Breast epithelium (tissue), 4 donors: ENCODE data around the gene TRAPPC10. TPM values are rescaled to one million over a fixed set of nuclear protein-coding genes. Genes with fewer than 3 reads are reported as not detected.

Experiments
- DNase-seq, 2 donors: peaks; one replicate each; pipeline ENCODE4 v3.0.0-alpha.2; 2019; ENCODE audit warnings: low spot score in 2 of 2
- H3K27ac ChIP-seq, 2 donors: fragments of 200-600 bp; sonication (generic) in 1 of 2; one replicate each; pipeline ENCODE4 v1.5.1; 2016 to 2019; ENCODE audit warnings: mild to moderate bottlenecking in 1 of 2
- H3K27me3 ChIP-seq, 2 donors: fragments of 200-600 bp; sonication (generic) in 1 of 2; one replicate each; pipeline versions ENCODE4 v1.5.1 to v1.6.0; 2017 to 2019; ENCODE audit warnings: control low read depth in 1 of 2, mild to moderate bottlenecking in 1 of 2
- H3K36me3 ChIP-seq: fragments of 200-600 bp; one replicate; pipeline ENCODE4 v1.5.1; 2019
- H3K4me1 ChIP-seq, 2 donors: fragments of 200-600 bp; sonication (generic); one replicate each; pipeline ENCODE4 v1.5.1; 2016 to 2019; ENCODE audit warnings: control low read depth in 1 of 2
- H3K4me3 ChIP-seq, 3 donors: fragments of 200-600 bp; sonication (generic); 1 replicate in 2 of 3; 2 replicates in 1 of 3; pipeline ENCODE4 v1.5.1; 2016 to 2019; ENCODE audit warnings: mild to moderate bottlenecking in 3 of 3, moderate library complexity in 2 of 3
- H3K9me3 ChIP-seq, 2 donors: fragments of 200-600 bp; sonication (generic) in 1 of 2; one replicate each; pipeline ENCODE4 v1.5.1; 2016 to 2019; ENCODE audit warnings: control low read depth in 1 of 2
- CTCF ChIP-seq, 3 donors: fragments of 450-650 bp; IDR thresholded peaks; one replicate each; pipeline ENCODE4 v1.5.1; 2016 to 2017; ENCODE audit warnings: antibody characterized with exemption in 3 of 3, mild to moderate bottlenecking in 3 of 3, moderate library complexity in 3 of 3
- POLR2A ChIP-seq: fragments of 450-650 bp; IDR thresholded peaks from one replicate; pipeline ENCODE4 v1.6.1; 2016; ENCODE audit warnings: antibody characterized with exemption, mild to moderate bottlenecking, moderate library complexity
- POLR2AphosphoS5 ChIP-seq, 3 donors: sonication (generic); formaldehyde crosslinking; IDR thresholded peaks; one replicate each; pipeline ENCODE4 v1.6.1; 2017; ENCODE audit warnings: antibody characterized with exemption in 3 of 3
- intact Hi-C: fragments of 100-400 bp; cut with DNase I; formaldehyde crosslinking; loops from one replicate; pipeline ENCODE4 v1.15.1; 2023; ENCODE audit warnings: low total_unique reads
- total RNA-seq, 3 donors: library from RNA; depleted of rRNA; stranded (reverse); fragments of >200 nt; gene quantifications; one replicate each; pipeline ENCODE4 v1.1.0, GENCODE V29; 2016

Gene TRAPPC10
- total RNA-seq, 3 donors from 2014 or later = 27.4 to 35.0 (median 31.1) TPM

- no peak for DNase-seq
- H3K27ac ChIP-seq = peak overlapping the region; percentile 95 to 97
Measured at GRCh38 chr21:44011123-44011522, 986 bp upstream of the TRAPPC10 start.

GRCh38 chr21:44012474-44013379, 618 bp downstream of the TRAPPC10 start:
- peak overlapping the region; percentile 95 to 97 for H3K27ac ChIP-seq
- intact Hi-C loops = no loop called here
- no peaks in the 10 kb centered on the region for H3K36me3 ChIP-seq
- H3K27me3 ChIP-seq = no peaks in the 10 kb centered on the region
- DNase-seq = peak in 1 of 2 donors; percentile 31
- H3K4me3 ChIP-seq = peak overlapping the region; percentile 93 to 98 (median 95)
- no peaks in the 10 kb centered on the region for H3K9me3 ChIP-seq
- peaks cover 0 to 20% of the 10 kb centered on the region in 2 donors for H3K4me1 ChIP-seq
- no peak for TF ChIP-seq CTCF (IDR thresholded peaks at IDR 0.05)
- TF ChIP-seq POLR2A = no peak
- TF ChIP-seq POLR2AphosphoS5 (IDR thresholded peaks at IDR 0.05) = no peak

More at GRCh38 chr21:44011123-44011522, 986 bp upstream of the TRAPPC10 start:
- H3K4me3 ChIP-seq = peak overlapping the region; percentile 93 to 98 (median 95)
- no peaks in the 10 kb centered on the region for H3K36me3 ChIP-seq
- TF ChIP-seq POLR2AphosphoS5 (IDR thresholded peaks at IDR 0.05) (no peak), CTCF (IDR thresholded peaks at IDR 0.05) (no peak), POLR2A (no peak)
- intact Hi-C loops = no loop called here
- no peaks in the 10 kb centered on the region for H3K9me3 ChIP-seq
- H3K27me3 ChIP-seq = no peaks in the 10 kb centered on the region
- peaks cover 0 to 20% of the 10 kb centered on the region in 2 donors for H3K4me1 ChIP-seq

GRCh38 chr21:44013380-44014088, 1.4 kb downstream of the TRAPPC10 start:
- DNase-seq = no peak
- intact Hi-C loops = no loop called here
- Histone ChIP-seq H3K4me3 (peak overlapping the region; percentile 93 to 98 (median 95)), H3K27ac (peak overlapping the region; percentile 95 to 97), H3K36me3 (no peaks in the 10 kb centered on the region), H3K4me1 (peaks cover 0 to 20% of the 10 kb centered on the region in 2 donors), H3K27me3 (no peaks in the 10 kb centered on the region), H3K9me3 (no peaks in the 10 kb centered on the region)
- TF ChIP-seq POLR2A = no peak

- no peaks in the 10 kb centered on the region for H3K27me3 ChIP-seq
Measured at GRCh38 chr21:44017601-44018000, 5.5 kb downstream of the TRAPPC10 start.

GRCh38 chr21:44018127-44018526, 6.0 kb downstream of the TRAPPC10 start:
- DNase-seq = no peak
- H3K27ac ChIP-seq = no peak overlapping the region
- H3K27me3 ChIP-seq = no peaks in the 10 kb centered on the region
- intact Hi-C loops = no loop called here
- peaks cover 0 to 18% of the 10 kb centered on the region in 2 donors for H3K4me1 ChIP-seq
- TF ChIP-seq POLR2A (no peak), CTCF (IDR thresholded peaks at IDR 0.05) (no peak), POLR2AphosphoS5 (IDR thresholded peaks at IDR 0.05) (no peak)
- H3K9me3 ChIP-seq = no peaks in the 10 kb centered on the region
- H3K36me3 ChIP-seq = no peaks in the 10 kb centered on the region
- no peak overlapping the region for H3K4me3 ChIP-seq

More at GRCh38 chr21:44017601-44018000, 5.5 kb downstream of the TRAPPC10 start:
- no peak for TF ChIP-seq CTCF (IDR thresholded peaks at IDR 0.05)
- no peak for TF ChIP-seq POLR2A
- no peak for TF ChIP-seq POLR2AphosphoS5 (IDR thresholded peaks at IDR 0.05)
- H3K27ac ChIP-seq = no peak overlapping the region
- DNase-seq = no peak
- H3K4me1 ChIP-seq = peaks cover 0 to 20% of the 10 kb centered on the region in 2 donors
- H3K36me3 ChIP-seq = no peaks in the 10 kb centered on the region
- no peak overlapping the region for H3K4me3 ChIP-seq
- H3K9me3 ChIP-seq = no peaks in the 10 kb centered on the region
- intact Hi-C loops = no loop called here
